HG03571 (cell line): ENCODE data around the gene ALCAM.
"Not testable (repeated sequence)": the region's sequence is repeated elsewhere in the genome, so short reads cannot be mapped to it uniquely, and the experiment has no call there.

Experiments used
- ATAC-seq: cut with Tn5 transposase; IDR thresholded peaks from one replicate; pipeline ENCODE4 v1.9.1; 2021; ENCODE audit not compliant: unreplicated experiment

ALCAM gene

GRCh38 chr3:105580296-105580965 lies 213.7 kb downstream of the ALCAM start:
- no peak for ATAC-seq

- ATAC-seq, result no peak
Measured at GRCh38 chr3:105582015-105582414, 215.3 kb downstream of the ALCAM start.

GRCh38 chr3:105584003-105584790 lies 217.5 kb downstream of the ALCAM start:
- no peak for ATAC-seq

- no peak for ATAC-seq
Measured at GRCh38 chr3:105593315-105593714, 226.6 kb downstream of the ALCAM start.

- ATAC-seq, result no peak
Measured at GRCh38 chr3:105594219-105594618, 227.5 kb downstream of the ALCAM start.

GRCh38 chr3:105598042-105598796 lies 231.5 kb downstream of the ALCAM start:
- no peak for ATAC-seq

- ATAC-seq, result no peak
Measured at GRCh38 chr3:105599350-105599749, 232.6 kb downstream of the ALCAM start.

- not testable (repeated sequence) for ATAC-seq
Measured at GRCh38 chr3:105601756-105602155, 235.0 kb downstream of the ALCAM start.

- ATAC-seq, result not testable (repeated sequence)
Measured at GRCh38 chr3:105602286-105602685, 235.6 kb downstream of the ALCAM start.

- not testable (repeated sequence) for ATAC-seq
Measured at GRCh38 chr3:105603516-105603915, 236.8 kb downstream of the ALCAM start.

GRCh38 chr3:105606016-105606415 lies 239.3 kb downstream of the ALCAM start:
- ATAC-seq, result no peak

- ATAC-seq, result no peak
Measured at GRCh38 chr3:105608623-105609022, 241.9 kb downstream of the ALCAM start.

GRCh38 chr3:105610473-105610872 lies 243.8 kb downstream of the ALCAM start:
- ATAC-seq, result no peak

GRCh38 chr3:105611304-105612192 lies 244.8 kb downstream of the ALCAM start:
- no peak for ATAC-seq

GRCh38 chr3:105613120-105613519 lies 246.4 kb downstream of the ALCAM start:
- ATAC-seq, result no peak

GRCh38 chr3:105614288-105615030 lies 247.8 kb downstream of the ALCAM start:
- ATAC-seq, result no peak

- ATAC-seq, result no peak
Measured at GRCh38 chr3:105615814-105616213, 249.1 kb downstream of the ALCAM start.

GRCh38 chr3:105616374-105617121 lies 249.8 kb downstream of the ALCAM start:
- no peak for ATAC-seq

GRCh38 chr3:105618556-105618955 lies 251.8 kb downstream of the ALCAM start:
- ATAC-seq, result no peak
